ENCODE measurements around the gene DLX2. TPM values are rescaled to one million over a fixed set of nuclear protein-coding genes. Genes with fewer than 3 reads are reported as not detected.

Gene DLX2
- total and polyA plus RNA-seq, 2 donors (not counting 3 experiments of a cell fraction or from before 2014, with no cell fraction given), result not detected

GRCh38 chr2:172131713-172132555, 29.2 kb upstream of the DLX2 start:
- intact Hi-C loops (cut with micrococcal nuclease) (no loop called here), dilution Hi-C loops (cut with MboI; ENCODE audit: extremely low pct_ligation_motif_present, low sequenced_read_pairs) (no loop called here)
- DNase-seq (ENCODE audit: low read depth, low spot score), result no peak
- TF ChIP-seq GATA2 (IDR thresholded peaks at IDR 0.05; ENCODE audit: insufficient read depth, insufficient read length, low read depth, low read length) (no peak), EZH2 (IDR thresholded peaks at IDR 0.05; ENCODE audit: borderline replicate concordance, low read depth, low read length, severe bottlenecking) (no peak), POLR2A (IDR thresholded peaks at IDR 0.05; ENCODE audit: low read depth, low read length) (no peak), FOS (IDR thresholded peaks at IDR 0.05; ENCODE audit: borderline replicate concordance, insufficient read depth, low read length) (no peak), MYC (IDR thresholded peaks at IDR 0.05; ENCODE audit: low read depth, low read length) (no peak), POLR2AphosphoS5 (IDR thresholded peaks at IDR 0.05; ENCODE audit: insufficient read depth, low read depth, low read length) (no peak), JUN (IDR thresholded peaks at IDR 0.05; ENCODE audit: borderline replicate concordance, insufficient read depth, insufficient read length, low read depth) (no peak)
- TF ChIP-seq, protein P1, sequence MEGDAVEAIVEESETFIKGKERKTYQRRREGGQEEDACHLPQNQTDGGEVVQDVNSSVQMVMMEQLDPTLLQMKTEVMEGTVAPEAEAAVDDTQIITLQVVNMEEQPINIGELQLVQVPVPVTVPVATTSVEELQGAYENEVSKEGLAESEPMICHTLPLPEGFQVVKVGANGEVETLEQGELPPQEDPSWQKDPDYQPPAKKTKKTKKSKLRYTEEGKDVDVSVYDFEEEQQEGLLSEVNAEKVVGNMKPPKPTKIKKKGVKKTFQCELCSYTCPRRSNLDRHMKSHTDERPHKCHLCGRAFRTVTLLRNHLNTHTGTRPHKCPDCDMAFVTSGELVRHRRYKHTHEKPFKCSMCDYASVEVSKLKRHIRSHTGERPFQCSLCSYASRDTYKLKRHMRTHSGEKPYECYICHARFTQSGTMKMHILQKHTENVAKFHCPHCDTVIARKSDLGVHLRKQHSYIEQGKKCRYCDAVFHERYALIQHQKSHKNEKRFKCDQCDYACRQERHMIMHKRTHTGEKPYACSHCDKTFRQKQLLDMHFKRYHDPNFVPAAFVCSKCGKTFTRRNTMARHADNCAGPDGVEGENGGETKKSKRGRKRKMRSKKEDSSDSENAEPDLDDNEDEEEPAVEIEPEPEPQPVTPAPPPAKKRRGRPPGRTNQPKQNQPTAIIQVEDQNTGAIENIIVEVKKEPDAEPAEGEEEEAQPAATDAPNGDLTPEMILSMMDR (IDR thresholded peaks at IDR 0.05; ENCODE audit: extremely low read depth in 1 of 2, insufficient read depth in 1 of 2, low read depth in 1 of 2, low read length in 2 of 2), result no peak
- TF ChIP-seq, protein P2, sequence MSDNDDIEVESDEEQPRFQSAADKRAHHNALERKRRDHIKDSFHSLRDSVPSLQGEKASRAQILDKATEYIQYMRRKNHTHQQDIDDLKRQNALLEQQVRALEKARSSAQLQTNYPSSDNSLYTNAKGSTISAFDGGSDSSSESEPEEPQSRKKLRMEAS (IDR thresholded peaks at IDR 0.05; ENCODE audit: insufficient read depth, insufficient read length), result no peak
- Histone ChIP-seq H2AFZ (ENCODE audit: low read depth, low read length) (no peak overlapping the region), H3K79me2 (ENCODE audit: control insufficient read depth, insufficient read depth, low read length) (no peaks in the 10 kb centered on the region), H3K27ac (ENCODE audit: insufficient read depth, low read depth, low read length) (no peak overlapping the region), H3K4me1 (ENCODE audit: control insufficient read depth, extremely low read depth, insufficient read depth, low read length) (no peaks in the 10 kb centered on the region), H3K4me2 (ENCODE audit: insufficient read depth, low read length) (no peak overlapping the region), H4K20me1 (replicated peaks; ENCODE audit: control insufficient read depth, extremely low read depth, insufficient read depth, low read length) (no peaks in the 10 kb centered on the region), H3K36me3 (ENCODE audit: control insufficient read depth in 2 of 2, extremely low read depth in 1 of 2, insufficient read depth in 2 of 2, low read length in 2 of 2) (no peaks in the 10 kb centered on the region), H3K4me3 (replicated peaks in 1 of 3; ENCODE audit: insufficient read depth in 1 of 3, low read depth in 1 of 3, low read length in 3 of 3) (no peak overlapping the region), H3K27me3 (ENCODE audit: control insufficient read depth in 2 of 2, insufficient read depth in 2 of 2, low read length in 2 of 2) (peaks cover 3% of the 10 kb centered on the region in 2 experiments), H3K9me1 (replicated peaks; ENCODE audit: control insufficient read depth, extremely low read depth, insufficient read depth, low read length) (no peaks in the 10 kb centered on the region), H3K9me3 (replicated peaks; ENCODE audit: control insufficient read depth, insufficient read depth, low read length) (no peaks in the 10 kb centered on the region), H3K9ac (replicated peaks; ENCODE audit: extremely low read depth, insufficient read depth, low read length) (no peak overlapping the region)
- CTCF ChIA-PET, result interaction anchor here (0.7 to 0.9 kb wide), 2 partner anchors 10 to 335 kb away, joined by 3 read pairs; no protein-coding TSS in a partner anchor
- FAIRE-seq, result no peak
- POLR2A ChIA-PET, result no interaction called here
- BruUV-seq (replicated peaks), result no TSS peak
